SK-N-SH (cell line): ENCODE measurements around the gene EVC2. TPM values are rescaled to one million over a fixed set of nuclear protein-coding genes. Genes with fewer than 3 reads are reported as not detected.
A peak's percentile ranks its signal among the peaks of the same experiment; 100 is the strongest.

Experiments
- CTCF ChIA-PET: fragments of 300-600, 350-600 bp; formaldehyde crosslinking; extraction: SDS; loops from one replicate; lab custom pipeline; 2021; lab: Yijun Ruan, JAX
- POLR2A ChIA-PET: fragments of 350-600 bp; sonication (Branson Sonifier 250); formaldehyde crosslinking; extraction: SDS; loops from one replicate; lab custom pipeline; 2020; ENCODE audit warnings: antibody characterized with exemption, inconsistent platforms; lab: Yijun Ruan, JAX
- DNase-seq: peaks from one replicate; pipeline ENCODE4 v3.0.0; 2012
- H2AFZ ChIP-seq: fragments of 200-600 bp; sonication (generic); 2 replicates; pipeline ENCODE4 v1.8.1; 2016; ENCODE audit warnings: antibody characterized with exemption, mild to moderate bottlenecking, low read depth
- H3F3A ChIP-seq: fragments of 200-600 bp; sonication (generic); replicated peaks from 2 replicates; pipeline ENCODE3; 2016; ENCODE audit warnings: antibody characterized with exemption, mild to moderate bottlenecking; ENCODE audit not compliant: insufficient read depth
- H3K27ac ChIP-seq, 2 experiments: fragments of 200-500 bp in 1 of 2; fragments of 200-600 bp in 1 of 2; sonication (Bioruptor generic) in 1 of 2; sonication (generic), shearing (Covaris generic) in 1 of 2; 2 replicates each; pipeline versions ENCODE4 v1.5.1 to v1.6.1; 2014 to 2016; ENCODE audit warnings: low read depth in 2 of 2, inconsistent platforms in 1 of 2, low read length in 1 of 2, mild to moderate bottlenecking in 1 of 2, mixed read lengths in 1 of 2
- H3K27me3 ChIP-seq: fragments of 200-600 bp; sonication (generic), shearing (Covaris generic); 2 replicates; pipeline ENCODE4 v1.6.1; 2016; ENCODE audit warnings: mixed run types; ENCODE audit not compliant: insufficient read depth
- H3K36me3 ChIP-seq, 2 experiments: fragments of 200-500 bp in 1 of 2; fragments of 200-600 bp in 1 of 2; sonication (Bioruptor generic) in 1 of 2; sonication (generic) in 1 of 2; replicated peaks in 1 of 2; 2 replicates each; pipeline versions ENCODE3 to v1.5.1; 2014 to 2016; ENCODE audit warnings: low read length in 1 of 2, mild to moderate bottlenecking in 1 of 2; ENCODE audit not compliant: insufficient read depth in 2 of 2, control insufficient read depth in 1 of 2
- H3K4me1 ChIP-seq, 2 experiments: fragments of 200-500 bp in 1 of 2; fragments of 200-600 bp in 1 of 2; sonication (Bioruptor generic) in 1 of 2; sonication (generic), shearing (Covaris generic) in 1 of 2; 2 replicates each; pipeline versions ENCODE4 v1.5.1 to v1.6.1; 2014 to 2016; ENCODE audit warnings: low read depth in 1 of 2, low read length in 1 of 2, mixed run types in 1 of 2; ENCODE audit not compliant: insufficient read depth in 2 of 2, control insufficient read depth in 1 of 2
- H3K4me2 ChIP-seq: fragments of 200-600 bp; sonication (generic), shearing (Covaris generic); 2 replicates; pipeline ENCODE4 v1.6.1; 2017; ENCODE audit warnings: mixed run types
- H3K4me3 ChIP-seq, 2 experiments: fragments of 200-500 bp in 1 of 2; fragments of 200-600 bp in 1 of 2; sonication (Bioruptor generic) in 1 of 2; sonication (generic), shearing (Covaris generic) in 1 of 2; 2 replicates each; pipeline versions ENCODE4 v1.5.1 to v1.8.1; 2014 to 2016; ENCODE audit warnings: low read depth in 2 of 2, inconsistent platforms in 1 of 2, low read length in 1 of 2, mild to moderate bottlenecking in 1 of 2, mixed read lengths in 1 of 2, moderate library complexity in 1 of 2
- H3K79me2 ChIP-seq: fragments of 200-600 bp; sonication (generic); 2 replicates; pipeline ENCODE4 v1.8.1; 2017; ENCODE audit warnings: mild to moderate bottlenecking; ENCODE audit not compliant: insufficient read depth
- H3K9ac ChIP-seq: fragments of 200-600 bp; sonication (generic); 2 replicates; pipeline ENCODE4 v1.6.1; 2017; ENCODE audit warnings: mixed run types
- H3K9me2 ChIP-seq: fragments of 200-600 bp; sonication (generic); 2 replicates; pipeline ENCODE4 v1.6.1; 2017; ENCODE audit warnings: mixed run types
- H3K9me3 ChIP-seq: fragments of 200-600 bp; sonication (generic); 2 replicates; pipeline ENCODE4 v1.6.1; 2017; ENCODE audit warnings: mixed run types, mild to moderate bottlenecking, moderate library complexity
- H4K20me1 ChIP-seq: fragments of 200-600 bp; sonication (generic); 2 replicates; pipeline ENCODE4 v1.6.1; 2017; ENCODE audit warnings: mild to moderate bottlenecking, mixed run types; ENCODE audit not compliant: insufficient read depth
- CHD2 ChIP-seq: fragments of 150-350 bp; IDR thresholded peaks from 2 replicates; pipeline ENCODE4 v1.6.1; 2018; ENCODE audit warnings: low read length; ENCODE audit not compliant: partially characterized antibody
- CTCF ChIP-seq: fragments of 200-600 bp; sonication (generic); IDR thresholded peaks from 2 replicates; pipeline ENCODE4 v1.6.1; 2017; ENCODE audit warnings: antibody characterized with exemption, mild to moderate bottlenecking, moderate library complexity
- FOSL2 ChIP-seq: IDR thresholded peaks from 2 replicates; pipeline ENCODE4 v1.4.0; 2012; ENCODE audit warnings: low read depth, mild to moderate bottlenecking, moderate library complexity, borderline replicate concordance
- FOXJ3 ChIP-seq: sonication (generic); formaldehyde crosslinking; IDR thresholded peaks from 2 replicates; pipeline ENCODE4 v1.5.1; 2020; ENCODE audit warnings: mild to moderate bottlenecking, missing genetic modification reagents
- GABPA ChIP-seq: IDR thresholded peaks from 2 replicates; pipeline ENCODE4 v1.4.0; 2012; ENCODE audit warnings: low read depth, mild to moderate bottlenecking
- GATA2 ChIP-seq: sonication (generic); formaldehyde crosslinking; IDR thresholded peaks from 2 replicates; pipeline ENCODE4 v1.5.0; 2020; ENCODE audit warnings: mild to moderate bottlenecking, missing genetic modification reagents
- NFIC ChIP-seq: IDR thresholded peaks from 2 replicates; pipeline ENCODE4 v1.4.0; 2012; ENCODE audit warnings: borderline replicate concordance
- TCF12 ChIP-seq: IDR thresholded peaks from 2 replicates; pipeline ENCODE4 v1.4.0; 2012
- ZBTB33 ChIP-seq: IDR thresholded peaks from 2 replicates; pipeline ENCODE4 v1.4.0; 2012; ENCODE audit warnings: low read depth, borderline replicate concordance
- WGBS: methylation state at CpG from one replicate; pipeline ENCODE4 v1.1.6; 2017; ENCODE audit warnings: low lambda C conversion rate; 5-methylcytosine and 5-hydroxymethylcytosine counted together
- polyA plus RNA-seq, 3 experiments: library from polyadenylated mRNA; depleted of rRNA; stranded (reverse); fragments of >200 nt; gene quantifications; 2 replicates each; pipeline ENCODE4 v1.2.3, GENCODE V29; 2012
- TF ChIP-seq, protein P1 (sequence below): IDR thresholded peaks from 2 replicates; pipeline ENCODE4; 2012
- TF ChIP-seq, protein P2 (sequence below): fragments of 150-350 bp; IDR thresholded peaks from 2 replicates; pipeline ENCODE4 v1.6.1; 2017; ENCODE audit warnings: antibody characterized with exemption, low read length, low read depth, borderline replicate concordance

Gene EVC2
- polyA plus RNA-seq, 1 of the 3 experiments (the other 2 are of a cell fraction): not detected

- Histone ChIP-seq H3K9me3 (no peaks in the 10 kb centered on the region), H3K4me1 (no peaks in the 10 kb centered on the region; a peak in 1 of 4 replicates), H4K20me1 (no peaks in the 10 kb centered on the region), H3K36me3 (peaks cover 18 to 42% of the 10 kb centered on the region in 2 experiments), H3K4me3 (no peak overlapping the region), H3F3A (no peaks in the 10 kb centered on the region), H3K4me2 (no peak overlapping the region), H3K9me2 (no peaks in the 10 kb centered on the region), H3K79me2 (no peaks in the 10 kb centered on the region), H2AFZ (no peak overlapping the region), H3K27ac (peak overlapping the region in 1 of 2 experiments; percentile 48; a peak in 2 of 4 replicates), H3K9ac (peak overlapping the region; percentile 12; the same call in 1 of the 2 replicates), H3K27me3 (no peaks in the 10 kb centered on the region)
- ChIA-PET POLR2A (no interaction called here), CTCF (interaction anchor here (1.1 to 2.0 kb wide), 2 partner anchors 248 to 348 kb away, joined by 3 to 6 read pairs; no protein-coding TSS in a partner anchor)
- 66% methylated on average over 11 of the region's 11 CpGs for WGBS
- TF ChIP-seq, protein P1, sequence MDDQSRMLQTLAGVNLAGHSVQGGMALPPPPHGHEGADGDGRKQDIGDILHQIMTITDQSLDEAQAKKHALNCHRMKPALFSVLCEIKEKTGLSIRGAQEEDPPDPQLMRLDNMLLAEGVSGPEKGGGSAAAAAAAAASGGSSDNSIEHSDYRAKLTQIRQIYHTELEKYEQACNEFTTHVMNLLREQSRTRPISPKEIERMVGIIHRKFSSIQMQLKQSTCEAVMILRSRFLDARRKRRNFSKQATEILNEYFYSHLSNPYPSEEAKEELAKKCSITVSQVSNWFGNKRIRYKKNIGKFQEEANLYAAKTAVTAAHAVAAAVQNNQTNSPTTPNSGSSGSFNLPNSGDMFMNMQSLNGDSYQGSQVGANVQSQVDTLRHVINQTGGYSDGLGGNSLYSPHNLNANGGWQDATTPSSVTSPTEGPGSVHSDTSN: peak; percentile 40; the same call in 1 of the 2 replicates
- TF ChIP-seq GABPA: no peak
- TF ChIP-seq, protein P2, sequence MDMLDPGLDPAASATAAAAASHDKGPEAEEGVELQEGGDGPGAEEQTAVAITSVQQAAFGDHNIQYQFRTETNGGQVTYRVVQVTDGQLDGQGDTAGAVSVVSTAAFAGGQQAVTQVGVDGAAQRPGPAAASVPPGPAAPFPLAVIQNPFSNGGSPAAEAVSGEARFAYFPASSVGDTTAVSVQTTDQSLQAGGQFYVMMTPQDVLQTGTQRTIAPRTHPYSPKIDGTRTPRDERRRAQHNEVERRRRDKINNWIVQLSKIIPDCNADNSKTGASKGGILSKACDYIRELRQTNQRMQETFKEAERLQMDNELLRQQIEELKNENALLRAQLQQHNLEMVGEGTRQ: no peak
- TF ChIP-seq FOSL2: 0 out of 2 replicates have a peak, but pooled peaks have one; percentile 7
- no peak for TF ChIP-seq FOXJ3 (CRISPR knock-in tag)
- no peak for TF ChIP-seq GATA2 (CRISPR knock-in tag)
- TF ChIP-seq CTCF: no peak
- no peak for TF ChIP-seq ZBTB33
- peak; percentile 34; the same call in 1 of the 2 replicates for TF ChIP-seq TCF12
- TF ChIP-seq NFIC: no peak
- no peak for TF ChIP-seq CHD2
- no peak for DNase-seq
These were observed 39.5 kb upstream of the EVC2 start for GRCh38 chr4:5747738-5748375.
